Measurements from ENCODE around the gene VAV3. TPM values are rescaled to one million over a fixed set of nuclear protein-coding genes. Genes with fewer than 3 reads are reported as not detected.

Gene VAV3
- total RNA-seq, 1 donor from 2014 or later = 12.3 TPM

DNA sequence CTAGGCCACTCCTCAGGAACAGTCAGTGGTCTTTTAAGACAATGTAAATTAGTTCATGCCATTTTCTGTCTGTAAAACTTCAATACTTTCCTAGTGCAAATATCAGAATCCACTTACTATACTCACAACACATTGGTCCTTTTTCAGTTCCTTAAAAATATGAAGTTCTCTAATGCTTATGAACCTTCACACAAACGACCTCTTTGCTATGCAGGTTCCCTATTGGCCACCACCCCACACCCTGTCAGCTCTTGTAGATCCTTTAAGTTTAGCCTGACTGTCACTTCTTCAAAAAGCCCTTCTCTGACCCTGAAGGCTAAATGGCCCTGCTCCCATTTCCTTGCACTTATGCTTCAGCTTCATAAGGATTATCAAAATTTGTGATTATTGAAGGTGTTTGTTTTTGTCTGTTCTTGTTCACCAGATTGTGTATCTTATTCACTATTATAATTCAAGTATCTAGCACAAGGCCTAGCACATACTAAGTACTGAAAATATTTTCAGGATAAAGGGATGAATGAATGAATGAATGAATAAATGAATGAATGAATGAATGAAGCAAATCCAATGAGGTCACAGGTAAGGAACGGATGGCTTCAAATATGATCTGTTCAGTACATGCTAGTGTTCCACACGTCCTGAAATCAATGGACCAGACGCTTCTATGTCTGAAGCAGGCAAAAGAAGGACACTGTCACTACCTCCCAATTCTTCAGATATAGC lies 373.9 kb downstream of the VAV3 start:
- DNase-seq (ENCODE audit: extremely low spot score, unreplicated experiment) = no peak
- Mint-ChIP-seq H3K27me3 (no peaks in the 10 kb centered on the region), H3K36me3 (peaks cover 3% of the 10 kb centered on the region), H3K4me1 (ENCODE audit: unreplicated experiment) (peaks cover 14% of the 10 kb centered on the region), H3K4me3 (no peak overlapping the region), H3K9me3 (no peaks in the 10 kb centered on the region), H3K27ac (no peak overlapping the region)
- TF ChIP-seq, protein P1, sequence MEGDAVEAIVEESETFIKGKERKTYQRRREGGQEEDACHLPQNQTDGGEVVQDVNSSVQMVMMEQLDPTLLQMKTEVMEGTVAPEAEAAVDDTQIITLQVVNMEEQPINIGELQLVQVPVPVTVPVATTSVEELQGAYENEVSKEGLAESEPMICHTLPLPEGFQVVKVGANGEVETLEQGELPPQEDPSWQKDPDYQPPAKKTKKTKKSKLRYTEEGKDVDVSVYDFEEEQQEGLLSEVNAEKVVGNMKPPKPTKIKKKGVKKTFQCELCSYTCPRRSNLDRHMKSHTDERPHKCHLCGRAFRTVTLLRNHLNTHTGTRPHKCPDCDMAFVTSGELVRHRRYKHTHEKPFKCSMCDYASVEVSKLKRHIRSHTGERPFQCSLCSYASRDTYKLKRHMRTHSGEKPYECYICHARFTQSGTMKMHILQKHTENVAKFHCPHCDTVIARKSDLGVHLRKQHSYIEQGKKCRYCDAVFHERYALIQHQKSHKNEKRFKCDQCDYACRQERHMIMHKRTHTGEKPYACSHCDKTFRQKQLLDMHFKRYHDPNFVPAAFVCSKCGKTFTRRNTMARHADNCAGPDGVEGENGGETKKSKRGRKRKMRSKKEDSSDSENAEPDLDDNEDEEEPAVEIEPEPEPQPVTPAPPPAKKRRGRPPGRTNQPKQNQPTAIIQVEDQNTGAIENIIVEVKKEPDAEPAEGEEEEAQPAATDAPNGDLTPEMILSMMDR (conservative IDR thresholded peaks at IDR 0.05) = no peak

DNA sequence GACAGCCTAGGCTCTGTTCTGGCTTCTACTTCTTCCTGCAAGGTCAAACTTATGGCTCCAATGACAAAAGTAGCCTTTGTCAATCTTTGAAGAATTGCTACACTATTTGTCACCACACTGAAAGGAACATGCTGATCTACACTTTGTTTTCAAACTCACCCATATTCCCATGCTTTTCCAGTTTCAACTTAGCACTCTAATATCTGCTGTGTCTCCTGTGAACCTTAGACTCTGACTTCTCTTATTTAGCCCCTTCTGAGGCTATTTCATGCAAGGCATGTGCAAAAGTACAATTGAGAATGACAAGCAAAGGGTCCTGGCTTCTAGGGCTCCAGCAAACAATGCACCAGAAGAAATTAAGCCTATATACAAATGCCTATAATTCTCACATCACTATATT lies 374.9 kb downstream of the VAV3 start:
- H3K4me1 Mint-ChIP-seq (ENCODE audit: unreplicated experiment) = peaks cover 12% of the 10 kb centered on the region
- no peak overlapping the region for H3K4me3 Mint-ChIP-seq
- H3K9me3 Mint-ChIP-seq = no peaks in the 10 kb centered on the region
- peaks cover 4% of the 10 kb centered on the region for H3K36me3 Mint-ChIP-seq
- H3K27me3 Mint-ChIP-seq = no peaks in the 10 kb centered on the region
- no peak overlapping the region for H3K27ac Mint-ChIP-seq
- DNase-seq (ENCODE audit: extremely low spot score, unreplicated experiment) = no peak
- TF ChIP-seq, protein P1 (conservative IDR thresholded peaks at IDR 0.05) = no peak

DNA sequence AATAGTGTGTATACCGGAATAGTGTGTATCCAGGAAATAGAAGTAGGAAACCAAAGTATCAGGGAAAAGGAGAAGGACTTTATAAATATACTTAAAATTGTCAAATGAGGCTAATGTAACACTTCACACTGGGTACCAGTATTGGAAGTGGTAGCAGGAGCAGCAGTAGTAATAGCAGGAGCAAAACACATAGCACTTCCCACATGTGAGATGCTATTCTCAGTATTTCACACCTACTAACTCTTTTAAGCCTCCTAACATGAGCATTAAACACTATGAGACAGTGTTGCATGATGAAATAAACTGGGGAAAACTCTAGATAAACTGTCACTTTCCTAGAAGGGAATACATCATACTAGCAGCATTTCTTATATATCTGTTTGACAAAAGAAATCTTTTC lies 376.7 kb downstream of the VAV3 start:
- TF ChIP-seq, protein P1 (conservative IDR thresholded peaks at IDR 0.05) = no peak
- H3K4me3 Mint-ChIP-seq = no peak overlapping the region
- peaks cover 4% of the 10 kb centered on the region for H3K36me3 Mint-ChIP-seq
- no peak overlapping the region for H3K27ac Mint-ChIP-seq
- H3K4me1 Mint-ChIP-seq (ENCODE audit: unreplicated experiment) = no peaks in the 10 kb centered on the region
- no peak for DNase-seq (ENCODE audit: extremely low spot score, unreplicated experiment)
- H3K27me3 Mint-ChIP-seq = no peaks in the 10 kb centered on the region
- no peaks in the 10 kb centered on the region for H3K9me3 Mint-ChIP-seq

DNA sequence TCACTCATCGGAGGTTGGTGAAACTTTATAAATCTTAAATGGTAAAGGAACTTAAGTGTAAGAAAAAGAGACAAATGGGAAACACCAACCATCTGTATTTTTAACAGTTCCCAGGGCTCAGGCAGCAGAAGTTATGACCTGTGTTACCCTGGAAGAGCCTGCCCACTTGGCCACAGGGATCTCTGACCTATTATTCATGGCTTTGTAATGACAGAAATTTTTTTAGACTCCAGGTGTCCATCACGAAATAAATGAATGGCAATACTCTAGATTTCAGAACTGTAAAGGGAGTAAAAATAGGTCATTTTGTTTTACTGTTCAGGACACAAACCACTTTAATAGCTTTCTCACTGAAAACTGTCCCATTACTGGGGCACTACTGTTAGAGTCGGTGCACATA lies 389.8 kb downstream of the VAV3 start:
- Mint-ChIP-seq H3K9me3 (no peaks in the 10 kb centered on the region), H3K27ac (no peak overlapping the region), H3K27me3 (no peaks in the 10 kb centered on the region), H3K4me3 (no peak overlapping the region), H3K36me3 (no peaks in the 10 kb centered on the region), H3K4me1 (ENCODE audit: unreplicated experiment) (peaks cover 7% of the 10 kb centered on the region)
- DNase-seq (ENCODE audit: extremely low spot score, unreplicated experiment) = no peak
- TF ChIP-seq, protein P1 (conservative IDR thresholded peaks at IDR 0.05) = no peak

DNA sequence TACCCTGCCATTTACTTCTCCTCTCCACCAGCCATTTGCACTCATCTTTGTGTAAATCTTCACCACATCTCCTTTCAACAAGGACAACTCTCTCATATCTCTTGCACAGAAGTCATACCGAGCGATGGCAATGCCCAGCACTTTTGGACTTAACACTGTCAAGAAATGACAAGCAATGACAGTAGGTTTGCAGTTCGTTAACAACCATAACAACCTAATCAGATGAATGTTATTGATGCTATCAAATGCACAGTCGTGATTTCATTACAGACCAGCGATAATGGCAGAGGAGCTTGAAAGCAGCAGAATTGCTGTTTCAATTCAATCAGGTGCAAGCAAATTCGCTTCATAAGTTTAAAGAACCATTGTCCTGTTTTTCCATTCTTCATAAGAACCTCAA lies 390.9 kb downstream of the VAV3 start:
- Mint-ChIP-seq H3K27ac (no peak overlapping the region), H3K9me3 (no peaks in the 10 kb centered on the region), H3K4me3 (no peak overlapping the region), H3K36me3 (no peaks in the 10 kb centered on the region), H3K4me1 (ENCODE audit: unreplicated experiment) (no peaks in the 10 kb centered on the region), H3K27me3 (no peaks in the 10 kb centered on the region)
- TF ChIP-seq, protein P1 (conservative IDR thresholded peaks at IDR 0.05) = no peak
- no peak for DNase-seq (ENCODE audit: extremely low spot score, unreplicated experiment)
